Raji (cell line): ENCODE results near the gene ENTPD8.

ENCODE experiments used
- POLR2A ChIP-seq: IDR thresholded peaks from 2 replicates; pipeline ENCODE4 v1.6.1; 2011; ENCODE audit warnings: low read depth, low read length, control low read depth; ENCODE audit not compliant: insufficient read depth

The ENTPD8 gene

GRCh38 chr9:137430723-137431415 lies 10.3 kb downstream of the ENTPD8 start:
- no peak for TF ChIP-seq POLR2A

DNA sequence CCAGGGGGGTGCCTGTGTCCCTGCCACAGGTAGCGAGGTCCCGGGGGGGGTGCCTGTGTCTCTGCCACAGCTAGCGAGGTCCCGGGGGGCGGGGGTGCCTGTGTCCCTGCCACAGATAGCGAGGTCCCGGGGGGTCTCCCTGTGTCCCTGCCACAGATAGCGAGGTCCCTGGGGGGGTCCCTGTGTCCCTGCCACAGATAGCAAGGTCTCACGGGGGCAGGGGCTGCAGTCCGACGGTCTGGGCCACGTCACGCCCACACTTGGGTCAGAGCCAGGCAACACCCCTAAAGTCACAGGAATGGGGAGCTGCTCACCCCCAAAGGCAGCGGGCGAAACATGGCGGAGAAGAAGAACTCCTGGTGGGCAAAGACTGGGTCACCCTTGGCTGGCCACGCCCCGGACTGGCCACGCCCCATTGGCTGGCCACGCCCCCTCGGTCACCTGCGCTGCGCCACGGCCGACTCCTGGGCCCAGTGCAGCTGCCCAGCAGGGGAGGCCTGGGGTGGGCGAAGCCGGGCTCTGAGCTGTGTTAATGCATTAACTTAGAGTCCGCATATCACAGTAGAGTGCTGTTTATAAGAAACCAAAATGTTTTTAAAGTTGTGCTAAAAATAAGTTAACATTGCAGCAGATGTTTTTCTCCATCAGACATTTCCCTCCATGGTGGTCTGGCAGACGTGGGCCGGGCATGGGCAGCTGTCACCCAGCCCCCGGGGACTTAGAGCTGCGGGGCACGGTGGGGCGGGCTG lies 11.0 kb downstream of the ENTPD8 start:
- TF ChIP-seq POLR2A: no peak

DNA sequence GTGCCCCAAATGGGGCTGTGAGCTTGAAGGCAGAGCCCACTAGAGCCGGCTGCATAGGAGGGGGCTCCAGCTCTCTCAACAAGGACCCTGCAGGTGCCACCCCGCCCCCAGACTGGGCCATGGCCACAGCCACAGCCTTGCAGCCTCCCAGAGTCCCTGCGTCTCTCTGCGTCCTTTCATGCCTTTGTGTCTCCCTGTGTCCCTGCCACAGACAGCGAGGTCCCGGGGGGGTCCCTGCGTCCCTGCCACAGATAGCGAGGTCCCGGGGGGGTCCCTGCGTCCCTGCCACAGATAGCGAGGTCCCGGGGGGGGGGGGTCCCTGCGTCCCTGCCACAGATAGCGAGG lies 11.6 kb downstream of the ENTPD8 start:
- TF ChIP-seq POLR2A: no peak

DNA sequence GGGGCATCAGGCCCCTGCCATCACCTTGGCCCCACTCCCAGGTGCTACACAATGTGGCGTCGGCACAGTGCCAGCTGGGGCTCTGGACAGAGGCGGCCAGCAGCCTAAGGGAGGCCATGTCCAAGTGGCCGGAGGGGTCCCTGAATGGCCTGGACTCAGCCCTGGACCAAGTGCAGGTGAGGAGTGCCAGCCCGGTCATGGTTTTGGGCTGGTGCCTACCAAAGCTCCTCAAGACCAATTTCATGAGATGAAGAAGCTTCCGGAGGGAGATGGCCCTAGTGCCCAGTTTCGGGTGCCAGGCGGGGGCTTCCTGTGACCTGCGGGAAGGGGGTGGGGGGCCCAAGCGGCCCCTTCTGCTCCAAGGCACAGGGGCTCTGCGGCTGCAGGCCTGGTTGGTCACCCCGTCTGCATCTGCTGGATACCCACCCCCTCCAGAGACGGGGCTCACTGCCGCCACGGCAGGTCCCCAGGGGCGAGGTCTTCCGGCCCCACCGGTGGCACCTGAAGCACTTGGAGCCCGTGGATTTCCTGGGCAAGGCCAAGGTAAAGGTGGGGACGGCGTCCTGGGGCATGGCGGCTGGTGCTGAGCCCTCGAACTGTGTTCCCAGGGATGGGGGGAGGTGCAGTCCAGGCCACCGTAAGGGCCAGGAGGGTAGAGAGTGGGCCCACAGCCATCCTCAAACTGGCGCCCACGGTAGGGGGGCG lies 12.2 kb downstream of the ENTPD8 start:
- TF ChIP-seq POLR2A: no peak

DNA sequence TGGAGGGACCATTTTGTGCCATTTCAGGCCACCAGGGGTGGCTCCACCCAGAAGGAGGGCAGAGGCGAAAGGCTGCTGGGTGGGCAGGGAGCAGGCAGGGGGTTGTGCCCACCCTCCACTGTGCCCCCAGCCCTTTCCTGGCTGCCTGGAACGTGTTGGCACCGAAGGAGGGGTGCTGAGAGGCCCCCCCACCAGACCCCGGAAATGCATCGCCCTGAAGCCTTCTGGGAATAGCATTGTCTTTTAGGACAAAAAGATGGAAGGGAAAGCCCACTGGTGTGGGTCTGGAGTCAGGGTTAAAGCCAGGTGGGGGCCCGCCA lies 12.9 kb downstream of the ENTPD8 start:
- TF ChIP-seq POLR2A: no peak

DNA sequence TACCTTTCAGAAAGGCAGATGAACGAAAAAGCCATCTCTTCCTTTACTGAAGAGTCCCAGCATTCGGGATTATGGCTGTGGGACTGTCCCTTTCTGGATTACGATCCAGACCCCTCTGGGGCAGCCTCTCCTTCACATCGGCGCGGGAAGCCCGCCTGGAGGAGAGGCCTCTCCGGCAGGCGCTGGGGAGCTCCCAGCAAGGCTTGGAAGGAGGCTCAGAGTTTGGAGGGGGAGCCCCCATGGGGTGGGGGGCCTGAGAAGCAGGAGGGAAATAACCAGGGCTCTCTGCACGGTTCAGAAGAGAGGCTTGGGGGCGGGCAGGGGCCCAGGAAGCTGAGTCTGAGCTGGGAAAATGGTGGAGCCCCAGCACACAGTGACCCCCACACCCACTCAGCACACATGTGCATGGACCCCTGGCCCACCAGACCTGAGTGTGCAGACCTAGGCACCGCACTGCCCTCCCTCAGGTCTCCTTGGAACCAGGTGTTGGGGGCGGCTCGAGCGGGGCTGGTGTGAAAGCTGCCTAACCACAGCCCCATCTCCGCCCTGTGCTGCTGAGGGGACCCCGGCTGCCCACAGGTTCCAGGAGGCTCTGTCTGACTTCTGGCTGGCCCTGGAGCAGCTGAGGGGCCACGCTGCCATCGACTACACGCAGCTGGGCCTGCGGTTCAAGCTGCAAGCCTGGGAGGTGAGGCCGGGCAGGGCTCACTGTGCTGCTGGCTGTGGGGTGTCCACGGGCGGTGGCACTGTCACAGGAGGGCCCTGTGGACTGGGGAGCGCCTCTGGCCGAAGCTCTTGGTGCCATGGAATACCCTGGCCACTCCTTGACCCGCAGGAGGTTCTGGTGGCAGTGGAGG lies 13.5 kb downstream of the ENTPD8 start:
- TF ChIP-seq POLR2A: no peak

GRCh38 chr9:137426018-137426681 lies 15.0 kb downstream of the ENTPD8 start:
- TF ChIP-seq POLR2A: no peak

GRCh38 chr9:137423514-137424291 lies 17.5 kb downstream of the ENTPD8 start:
- no peak for TF ChIP-seq POLR2A

- TF ChIP-seq POLR2A: peak; percentile 59
Observed at GRCh38 chr9:137422604-137423513, 18.3 kb downstream of the ENTPD8 start, which contains the start of the genes EXD3 and NOXA1. Gene EXD3 (minus strand): TSS chr9:137423162. CDS start chr9:137395357, 27,805 bp downstream. Gene NOXA1 (plus strand): TSS chr9:137423393. CDS start chr9:137423530, 137 bp downstream.

GRCh38 chr9:137421838-137422603 lies 19.1 kb downstream of the ENTPD8 start:
- TF ChIP-seq POLR2A: no peak

DNA sequence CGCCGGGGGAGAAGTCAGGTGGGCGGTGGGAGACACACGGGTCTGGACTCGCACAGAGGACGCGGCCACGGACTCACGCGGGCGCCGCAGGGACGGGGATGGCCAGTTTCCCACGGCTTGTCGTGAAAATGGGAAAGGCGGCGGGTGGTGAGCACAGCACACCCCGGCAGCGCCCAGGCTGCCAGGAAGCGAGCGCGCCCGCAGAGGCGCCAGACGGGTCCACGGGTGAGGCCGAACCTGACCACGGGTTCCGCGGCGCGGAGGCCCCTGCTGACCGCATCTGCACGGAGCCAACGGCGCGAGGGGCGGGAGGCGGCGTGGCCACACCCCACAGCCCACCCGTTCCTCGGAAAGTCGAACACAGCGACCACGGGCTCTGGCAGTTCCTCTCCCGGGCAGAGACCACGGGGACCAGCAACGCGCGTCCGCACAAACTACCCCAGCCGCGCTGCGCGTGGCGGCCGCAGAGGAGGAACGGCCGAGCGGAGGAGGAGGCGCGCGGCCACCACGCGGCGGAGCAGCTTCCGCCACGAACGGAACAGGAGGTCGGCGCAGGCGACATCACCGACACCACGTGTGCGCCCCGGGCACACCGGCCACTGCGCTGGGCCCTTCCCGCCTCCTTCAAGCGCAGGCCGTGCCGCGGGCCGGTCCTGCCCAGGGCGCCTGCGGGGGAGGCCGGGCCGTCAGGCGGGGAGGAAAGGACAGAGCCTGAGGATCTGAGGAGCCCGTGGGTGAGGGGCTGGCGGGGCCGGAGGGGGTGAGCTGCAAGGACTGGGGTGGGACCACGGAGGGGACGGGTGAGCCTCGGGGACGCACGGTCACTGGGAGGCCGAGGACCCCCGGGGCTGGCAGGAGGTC lies 23.8 kb downstream of the ENTPD8 start:
- TF ChIP-seq POLR2A: no peak
